Spleen (tissue), 11 donors: ENCODE results near the gene MGMT. TPM values are rescaled to one million over a fixed set of nuclear protein-coding genes. Genes with fewer than 3 reads are reported as not detected.

ENCODE experiments used
- DNase-seq: peaks from one replicate; pipeline ENCODE4 v3.0.0-alpha.2; 2020
- H3K27ac ChIP-seq, 8 donors: fragments of 200-600 bp; sonication (generic) in 7 of 8; 1 replicate in 4 of 8; 2 replicates in 4 of 8; pipeline versions ENCODE4 v1.5.0 to v1.8.0; 2016 to 2021; ENCODE audit warnings: inconsistent platforms in 4 of 8, mild to moderate bottlenecking in 4 of 8, moderate library complexity in 1 of 8
- H3K27me3 ChIP-seq, 7 donors: fragments of 200-600 bp; sonication (generic) in 6 of 7; replicated peaks in 1 of 7; 1 replicate in 4 of 7; 2 replicates in 3 of 7; pipeline versions ENCODE4 v1.5.0 to v1.8.0; 2016 to 2021; ENCODE audit warnings: inconsistent platforms in 3 of 7, mild to moderate bottlenecking in 1 of 7
- H3K36me3 ChIP-seq, 6 donors: fragments of 200-600 bp; sonication (generic) in 5 of 6; 1 replicate in 4 of 6; 2 replicates in 2 of 6; pipeline versions ENCODE4 v1.5.0 to v1.8.0; 2016 to 2021; ENCODE audit warnings: inconsistent platforms in 2 of 6
- H3K4me1 ChIP-seq, 6 donors: fragments of 200-600 bp; sonication (generic) in 5 of 6; 1 replicate in 3 of 6; 2 replicates in 3 of 6; pipeline versions ENCODE4 v1.5.0 to v1.8.0; 2016 to 2021; ENCODE audit warnings: inconsistent platforms in 3 of 6
- H3K4me3 ChIP-seq, 8 donors: fragments of 200-600 bp; sonication (generic) in 7 of 8; 1 replicate in 4 of 8; 2 replicates in 4 of 8; pipeline versions ENCODE4 v1.5.0 to v1.8.0; 2016 to 2021; ENCODE audit warnings: inconsistent platforms in 4 of 8, mild to moderate bottlenecking in 4 of 8, moderate library complexity in 2 of 8
- H3K9me3 ChIP-seq, 8 donors: fragments of 200-600 bp; sonication (generic) in 7 of 8; 1 replicate in 4 of 8; 2 replicates in 4 of 8; pipeline versions ENCODE4 v1.5.0 to v1.8.0; 2016 to 2021; ENCODE audit warnings: inconsistent platforms in 4 of 8
- POLR2A ChIP-seq, 3 donors: fragments of 450-650 bp; IDR thresholded peaks; one replicate each; pipeline ENCODE4 v1.5.1; 2017; ENCODE audit warnings: antibody characterized with exemption in 3 of 3, mild to moderate bottlenecking in 1 of 3
- POLR2AphosphoS5 ChIP-seq, 3 donors: sonication (generic); formaldehyde crosslinking; IDR thresholded peaks; one replicate each; pipeline ENCODE4 v1.5.1; 2017; ENCODE audit warnings: antibody characterized with exemption in 3 of 3
- WGBS, 5 donors: extraction: QIAGEN DNeasy Blood & Tissue Kit in 3 of 5; methylation state at CpG; one replicate each; pipeline versions ENCODE4 v1.1.5 to v1.1.7; 2013 to 2018; 5-methylcytosine and 5-hydroxymethylcytosine counted together
- intact Hi-C: fragments of 100-400 bp; cut with DNase I; formaldehyde crosslinking; loops from one replicate; pipeline ENCODE4 v1.15.0; 2023; ENCODE audit warnings: low total_unique reads
- polyA plus RNA-seq, 3 donors: library from polyadenylated mRNA; stranded (reverse); fragments of 200-250 nt; gene quantifications; one replicate each; pipeline ENCODE4 v1.2.1, GENCODE V29; 2013
- total RNA-seq, 7 donors: library from RNA; depleted of rRNA in 3 of 7; stranded (reverse); fragments of >200 nt in 3 of 7; fragmentation: NEBNext Ultra II Directional in 4 of 7; extraction: Animal tissue kit (Norgen Biotek cat#: 25700) in 4 of 7; gene quantifications; one replicate each; pipeline versions ENCODE4 v1.1.0 to v1.2.1, GENCODE V29; 2016 to 2021
- TF ChIP-seq, protein P1 (sequence below), 11 experiments: fragments of 200-600 bp in 7 of 11; fragments of 450-650 bp in 4 of 11; sonication (generic) in 4 of 11; IDR thresholded peaks in 8 of 11; conservative IDR thresholded peaks in 3 of 11; 1 replicate in 7 of 11; 2 replicates in 4 of 11; pipeline versions ENCODE4 v1.4.0 to v1.8.0; 2016 to 2021; ENCODE audit warnings: antibody characterized with exemption in 11 of 11, inconsistent platforms in 4 of 11, mild to moderate bottlenecking in 1 of 11
- donor health status: healthy with polysubstance abuse.
- donor health status: DM: no; HTN: no; CAD: no; lungs with moderate emphysema.
- donor health status: DM: no; HTN: no; CAD: no.
- donor health status: Bipolar disorder and iron deficiency.
- donor health status: healthy.
- donor health status: DM: no; HTN: no; CAD: no.
- donor health status: DM: yes; HTN: yes; CAD: no.

Gene MGMT
- total and polyA plus RNA-seq, 10 donors: 14.3 to 33.4 (median 21.7) TPM

- DNase-seq: no peak
- intact Hi-C loops: no loop called here
Observed at GRCh38 chr10:129808092-129808983, 341.3 kb downstream of the MGMT start.

DNA sequence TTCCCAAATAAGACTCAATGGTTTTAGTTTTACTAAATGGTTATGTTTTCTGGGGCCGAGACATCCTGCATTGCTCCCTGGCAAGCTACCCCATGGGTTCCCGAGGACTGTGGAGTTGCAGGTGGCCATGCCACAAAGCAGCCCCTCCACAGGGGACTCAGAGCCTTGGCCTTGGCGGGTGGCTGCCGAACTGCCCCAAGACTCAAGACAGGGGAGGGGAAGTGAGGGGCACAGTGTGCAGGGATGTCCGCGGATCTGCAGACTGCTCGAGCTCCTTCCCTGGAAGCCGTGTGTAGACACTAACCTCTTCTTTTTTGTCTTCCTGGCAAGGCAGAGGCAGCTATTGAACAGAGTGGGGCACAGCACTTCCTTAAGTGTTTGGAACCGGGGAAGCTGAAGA lies 342.4 kb downstream of the MGMT start:
- no peaks in the 10 kb centered on the region for H3K4me1 ChIP-seq
- H3K36me3 ChIP-seq: no peaks in the 10 kb centered on the region
- 80 to 94% (median 86%) methylated on average over 9 of the region's 9 CpGs for WGBS, 5 donors
- no peak overlapping the region for H3K4me3 ChIP-seq
- TF ChIP-seq POLR2A (IDR thresholded peaks at IDR 0.05) (no peak), POLR2AphosphoS5 (IDR thresholded peaks at IDR 0.05) (no peak)
- TF ChIP-seq, protein P1, sequence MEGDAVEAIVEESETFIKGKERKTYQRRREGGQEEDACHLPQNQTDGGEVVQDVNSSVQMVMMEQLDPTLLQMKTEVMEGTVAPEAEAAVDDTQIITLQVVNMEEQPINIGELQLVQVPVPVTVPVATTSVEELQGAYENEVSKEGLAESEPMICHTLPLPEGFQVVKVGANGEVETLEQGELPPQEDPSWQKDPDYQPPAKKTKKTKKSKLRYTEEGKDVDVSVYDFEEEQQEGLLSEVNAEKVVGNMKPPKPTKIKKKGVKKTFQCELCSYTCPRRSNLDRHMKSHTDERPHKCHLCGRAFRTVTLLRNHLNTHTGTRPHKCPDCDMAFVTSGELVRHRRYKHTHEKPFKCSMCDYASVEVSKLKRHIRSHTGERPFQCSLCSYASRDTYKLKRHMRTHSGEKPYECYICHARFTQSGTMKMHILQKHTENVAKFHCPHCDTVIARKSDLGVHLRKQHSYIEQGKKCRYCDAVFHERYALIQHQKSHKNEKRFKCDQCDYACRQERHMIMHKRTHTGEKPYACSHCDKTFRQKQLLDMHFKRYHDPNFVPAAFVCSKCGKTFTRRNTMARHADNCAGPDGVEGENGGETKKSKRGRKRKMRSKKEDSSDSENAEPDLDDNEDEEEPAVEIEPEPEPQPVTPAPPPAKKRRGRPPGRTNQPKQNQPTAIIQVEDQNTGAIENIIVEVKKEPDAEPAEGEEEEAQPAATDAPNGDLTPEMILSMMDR (IDR thresholded peaks at IDR 0.05 in 8 of 11, conservative IDR thresholded peaks at IDR 0.05 in 3 of 11): no peak
- no peak for DNase-seq
- H3K27me3 ChIP-seq: peaks cover 0 to 13% (median 0%) of the 10 kb centered on the region in 7 donors
- intact Hi-C loops: no loop called here
- no peak overlapping the region for H3K27ac ChIP-seq
- H3K9me3 ChIP-seq: peaks cover 0 to 33% (median 24%) of the 10 kb centered on the region in 8 donors

More at GRCh38 chr10:129808092-129808983, 341.3 kb downstream of the MGMT start:
- peaks cover 0 to 13% (median 0%) of the 10 kb centered on the region in 7 donors for H3K27me3 ChIP-seq
- no peak overlapping the region for H3K27ac ChIP-seq
- TF ChIP-seq POLR2AphosphoS5 (IDR thresholded peaks at IDR 0.05) (no peak), POLR2A (IDR thresholded peaks at IDR 0.05) (no peak)
- TF ChIP-seq, protein P1 (IDR thresholded peaks at IDR 0.05 in 8 of 11, conservative IDR thresholded peaks at IDR 0.05 in 3 of 11): no peak
- H3K36me3 ChIP-seq: no peaks in the 10 kb centered on the region
- no peak overlapping the region for H3K4me3 ChIP-seq
- H3K9me3 ChIP-seq: peaks cover 0 to 41% (median 35%) of the 10 kb centered on the region in 8 donors
- 77 to 87% (median 86%) methylated on average over 15 to 26 of the region's 26 CpGs for WGBS, 5 donors
- H3K4me1 ChIP-seq: no peaks in the 10 kb centered on the region

DNA sequence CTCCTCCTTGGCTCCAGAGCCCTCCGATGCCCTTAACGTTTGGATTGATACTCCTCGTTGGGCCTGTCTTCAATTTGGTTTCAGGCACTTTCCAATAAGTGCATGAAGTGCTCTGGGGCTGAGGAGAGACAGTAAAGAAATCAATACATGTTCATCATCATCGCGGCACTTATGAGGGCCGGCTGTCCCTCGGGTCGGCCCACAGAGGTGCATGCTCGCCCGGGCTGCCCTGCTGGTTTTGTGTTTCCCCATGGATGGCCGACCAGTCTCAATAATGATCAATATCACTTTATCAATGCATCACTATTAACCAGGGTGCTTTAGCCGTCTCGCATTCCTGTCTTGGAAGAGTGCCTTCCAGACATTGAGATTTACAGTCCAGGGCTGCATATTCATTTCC lies 342.8 kb downstream of the MGMT start:
- no peak for TF ChIP-seq POLR2AphosphoS5 (IDR thresholded peaks at IDR 0.05)
- no peak for TF ChIP-seq POLR2A (IDR thresholded peaks at IDR 0.05)
- TF ChIP-seq, protein P1 (IDR thresholded peaks at IDR 0.05 in 8 of 11, conservative IDR thresholded peaks at IDR 0.05 in 3 of 11): no peak
- Histone ChIP-seq H3K4me1 (no peaks in the 10 kb centered on the region), H3K27me3 (peaks cover 0 to 13% (median 0%) of the 10 kb centered on the region in 7 donors), H3K36me3 (no peaks in the 10 kb centered on the region), H3K9me3 (peaks cover 0 to 29% (median 22%) of the 10 kb centered on the region in 8 donors), H3K4me3 (no peak overlapping the region), H3K27ac (no peak overlapping the region)
- intact Hi-C loops: no loop called here
- DNase-seq: no peak
- WGBS, 5 donors: 83 to 92% (median 91%) methylated on average over 13 of the region's 13 CpGs

GRCh38 chr10:129811208-129811607 lies 344.2 kb downstream of the MGMT start:
- H3K4me3 ChIP-seq: no peak overlapping the region
- 79 to 88% (median 86%) methylated on average over 9 of the region's 9 CpGs for WGBS, 5 donors
- no peak for TF ChIP-seq POLR2AphosphoS5 (IDR thresholded peaks at IDR 0.05)
- no peak overlapping the region for H3K27ac ChIP-seq
- DNase-seq: no peak
- H3K4me1 ChIP-seq: no peaks in the 10 kb centered on the region
- H3K27me3 ChIP-seq: peaks cover 0 to 25% (median 0%) of the 10 kb centered on the region in 7 donors
- intact Hi-C loops: no loop called here
- no peaks in the 10 kb centered on the region for H3K36me3 ChIP-seq
- peaks cover 0 to 15% (median 8%) of the 10 kb centered on the region in 8 donors for H3K9me3 ChIP-seq
